Gastroesophageal sphincter (tissue), 4 donors: ENCODE results near the gene BTBD9. TPM values are rescaled to one million over a fixed set of nuclear protein-coding genes. Genes with fewer than 3 reads are reported as not detected.

Source experiments
- ATAC-seq: fragments of 150-250 bp; one replicate; pipeline ENCODE4 v1.9.1; 2016; ENCODE audit warnings: mild to moderate bottlenecking, moderate library complexity
- H3K27ac ChIP-seq, 4 donors: fragments of 200-600 bp; sonication (generic) in 3 of 4; 1 replicate in 3 of 4; 2 replicates in 1 of 4; pipeline ENCODE4 v1.5.1; 2016 to 2019
- H3K27me3 ChIP-seq: fragments of 200-600 bp; sonication (generic); one replicate; pipeline ENCODE4 v1.5.1; 2019
- H3K36me3 ChIP-seq, 2 donors: fragments of 200-600 bp; sonication (generic); one replicate each; pipeline ENCODE4 v1.5.1; 2019; ENCODE audit warnings: control low read depth in 1 of 2
- H3K4me1 ChIP-seq, 3 donors: fragments of 200-600 bp; sonication (generic); 1 replicate in 2 of 3; 2 replicates in 1 of 3; pipeline ENCODE4 v1.5.1; 2016 to 2019; ENCODE audit warnings: control low read depth in 2 of 3
- H3K4me3 ChIP-seq, 2 donors: fragments of 200-600 bp; sonication (generic); one replicate each; pipeline ENCODE4 v1.5.1; 2019; ENCODE audit warnings: mild to moderate bottlenecking in 1 of 2, moderate library complexity in 1 of 2
- H3K9me3 ChIP-seq, 3 donors: fragments of 200-600 bp; sonication (generic); one replicate each; pipeline ENCODE4 v1.5.1; 2017 to 2019; ENCODE audit warnings: control low read depth in 2 of 3
- CTCF ChIP-seq, 4 experiments: fragments of 200-600 bp in 2 of 4; fragments of 450-650 bp in 2 of 4; sonication (generic) in 1 of 4; IDR thresholded peaks; one replicate each; pipeline ENCODE4 v1.5.1; 2017 to 2019; ENCODE audit warnings: antibody characterized with exemption in 4 of 4, mild to moderate bottlenecking in 2 of 4, moderate library complexity in 2 of 4
- EP300 ChIP-seq: sonication (generic); formaldehyde crosslinking; IDR thresholded peaks from one replicate; pipeline ENCODE4 v1.6.1; 2017; ENCODE audit warnings: antibody characterized with exemption, mild to moderate bottlenecking
- POLR2A ChIP-seq, 2 donors: fragments of 450-650 bp; IDR thresholded peaks; one replicate each; pipeline ENCODE4 v1.6.1; 2017; ENCODE audit warnings: antibody characterized with exemption in 2 of 2, mild to moderate bottlenecking in 2 of 2, moderate library complexity in 1 of 2
- POLR2AphosphoS5 ChIP-seq: sonication (generic); formaldehyde crosslinking; IDR thresholded peaks from one replicate; pipeline ENCODE4 v1.6.1; 2017; ENCODE audit warnings: antibody characterized with exemption
- WGBS, 2 donors: methylation state at CpG; one replicate each; pipeline ENCODE4 v1.1.5; 2018; ENCODE audit warnings: low coverage in 1 of 2; 5-methylcytosine and 5-hydroxymethylcytosine counted together
- total RNA-seq, 4 donors: library from RNA; depleted of rRNA; stranded (reverse); fragments of >200 nt; gene quantifications; one replicate each; pipeline ENCODE4 v1.1.0, GENCODE V29; 2016

BTBD9 gene
- total RNA-seq, 4 donors from 2014 or later = 11.3 to 18.9 (median 13.8) TPM

- no peak overlapping the region for H3K4me3 ChIP-seq
- WGBS, 2 donors = 61 to 94% methylated on average over 4 of the region's 4 CpGs
- TF ChIP-seq EP300 (no peak), POLR2A (IDR thresholded peaks at IDR 0.05) (no peak), POLR2AphosphoS5 (no peak), CTCF (IDR thresholded peaks at IDR 0.05) (no peak)
- no peaks in the 10 kb centered on the region for H3K4me1 ChIP-seq
- no peak for ATAC-seq
- no peaks in the 10 kb centered on the region for H3K9me3 ChIP-seq
- no peak overlapping the region for H3K27ac ChIP-seq
- no peaks in the 10 kb centered on the region for H3K36me3 ChIP-seq
- no peaks in the 10 kb centered on the region for H3K27me3 ChIP-seq
These were observed 216.0 kb downstream of the BTBD9 start for GRCh38 chr6:38423746-38424145.

GRCh38 chr6:38420207-38420606 lies 219.5 kb downstream of the BTBD9 start:
- TF ChIP-seq POLR2AphosphoS5 (no peak), CTCF (IDR thresholded peaks at IDR 0.05) (no peak), POLR2A (IDR thresholded peaks at IDR 0.05) (no peak), EP300 (no peak)
- 88 to 100% methylated on average over 2 of the region's 2 CpGs for WGBS, 2 donors

GRCh38 chr6:38417521-38417920 lies 222.2 kb downstream of the BTBD9 start:
- H3K27ac ChIP-seq = no peak overlapping the region
- H3K4me1 ChIP-seq = no peaks in the 10 kb centered on the region
- WGBS, 2 donors = 92 to 100% methylated on average over 1 to 5 of the region's 6 CpGs
- no peaks in the 10 kb centered on the region for H3K27me3 ChIP-seq
- no peaks in the 10 kb centered on the region for H3K9me3 ChIP-seq
- no peak for ATAC-seq
- H3K36me3 ChIP-seq = no peaks in the 10 kb centered on the region
- H3K4me3 ChIP-seq = no peak overlapping the region
- TF ChIP-seq EP300 = no peak
- no peak for TF ChIP-seq POLR2AphosphoS5
- TF ChIP-seq POLR2A (IDR thresholded peaks at IDR 0.05) = no peak
- TF ChIP-seq CTCF (IDR thresholded peaks at IDR 0.05) = no peak

More at GRCh38 chr6:38420207-38420606, 219.5 kb downstream of the BTBD9 start:
- Histone ChIP-seq H3K27ac (no peak overlapping the region), H3K27me3 (no peaks in the 10 kb centered on the region), H3K4me1 (no peaks in the 10 kb centered on the region), H3K9me3 (no peaks in the 10 kb centered on the region), H3K36me3 (no peaks in the 10 kb centered on the region), H3K4me3 (no peak overlapping the region)
- no peak for ATAC-seq

- no peak for ATAC-seq
- WGBS, 2 donors = 62 to 71% methylated on average over 5 of the region's 5 CpGs
- H3K9me3 ChIP-seq = no peaks in the 10 kb centered on the region
- TF ChIP-seq POLR2A (IDR thresholded peaks at IDR 0.05) (no peak), EP300 (no peak), CTCF (IDR thresholded peaks at IDR 0.05) (no peak), POLR2AphosphoS5 (no peak)
- no peaks in the 10 kb centered on the region for H3K4me1 ChIP-seq
- H3K4me3 ChIP-seq = no peak overlapping the region
- H3K36me3 ChIP-seq = no peaks in the 10 kb centered on the region
- H3K27ac ChIP-seq = no peak overlapping the region
- no peaks in the 10 kb centered on the region for H3K27me3 ChIP-seq
These were observed 224.3 kb downstream of the BTBD9 start for GRCh38 chr6:38415231-38416005.
